ENCODE measurements around the gene RAI1.
A peak's percentile ranks its signal among the peaks of the same experiment; 100 is the strongest.

Gene RAI1

GRCh38 chr17:17719966-17720543, 38.8 kb downstream of the RAI1 start:
- DNase-seq (ENCODE audit: extremely low read depth, low read depth): no peak
- H3K4me3 ChIP-seq (replicated peaks; ENCODE audit: low read depth, low read length): no peak overlapping the region
- TF ChIP-seq CTCF (IDR thresholded peaks at IDR 0.05; ENCODE audit: low read depth, low read length, missing control alignments): no peak

- no peak for DNase-seq (ENCODE audit: extremely low read depth, low read depth)
- TF ChIP-seq CTCF (IDR thresholded peaks at IDR 0.05; ENCODE audit: low read depth, low read length, missing control alignments): no peak
- no peak overlapping the region for H3K4me3 ChIP-seq (replicated peaks; ENCODE audit: low read depth, low read length)
These were observed 39.9 kb downstream of the RAI1 start for GRCh38 chr17:17721140-17721668.

GRCh38 chr17:17722081-17722905, 41.0 kb downstream of the RAI1 start:
- peak overlapping the region; percentile 50 for H3K4me3 ChIP-seq (replicated peaks; ENCODE audit: low read depth, low read length)
- DNase-seq (ENCODE audit: extremely low read depth, low read depth): no peak
- TF ChIP-seq CTCF (IDR thresholded peaks at IDR 0.05; ENCODE audit: low read depth, low read length, missing control alignments): no peak

GRCh38 chr17:17722906-17723353, 41.7 kb downstream of the RAI1 start:
- no peak for TF ChIP-seq CTCF (IDR thresholded peaks at IDR 0.05; ENCODE audit: low read depth, low read length, missing control alignments)
- no peak for DNase-seq (ENCODE audit: extremely low read depth, low read depth)
- peak overlapping the region; percentile 50 for H3K4me3 ChIP-seq (replicated peaks; ENCODE audit: low read depth, low read length)

- peak overlapping the region; percentile 50 for H3K4me3 ChIP-seq (replicated peaks; ENCODE audit: low read depth, low read length)
- TF ChIP-seq CTCF (IDR thresholded peaks at IDR 0.05; ENCODE audit: low read depth, low read length, missing control alignments): no peak
- DNase-seq (ENCODE audit: extremely low read depth, low read depth): no peak
These were observed 42.4 kb downstream of the RAI1 start for GRCh38 chr17:17723354-17724261.

- no peak for DNase-seq (ENCODE audit: extremely low read depth, low read depth)
- TF ChIP-seq CTCF (IDR thresholded peaks at IDR 0.05; ENCODE audit: low read depth, low read length, missing control alignments): no peak
- peak overlapping the region; percentile 50 for H3K4me3 ChIP-seq (replicated peaks; ENCODE audit: low read depth, low read length)
These were observed 43.2 kb downstream of the RAI1 start for GRCh38 chr17:17724307-17725010.
